Tibial artery (tissue), 4 donors: ENCODE measurements around the gene KSR1.
A peak's percentile ranks its signal among the peaks of the same experiment; 100 is the strongest.

Source experiments
- DNase-seq, 2 donors: peaks; one replicate each; pipeline ENCODE4 v3.0.0-alpha.2; 2019
- H3K27ac ChIP-seq, 2 donors: fragments of 200-600 bp; sonication (generic) in 1 of 2; 1 replicate in 1 of 2; 2 replicates in 1 of 2; pipeline ENCODE4 v1.5.1; 2018 to 2019; ENCODE audit warnings: mild to moderate bottlenecking in 1 of 2
- H3K27me3 ChIP-seq, 2 donors: fragments of 200-600 bp; sonication (generic) in 1 of 2; one replicate each; pipeline versions ENCODE4 v1.5.1 to v1.6.0; 2016 to 2019
- H3K36me3 ChIP-seq, 3 donors: fragments of 200-600 bp; sonication (generic) in 2 of 3; one replicate each; pipeline ENCODE4 v1.5.1; 2016 to 2019; ENCODE audit warnings: mild to moderate bottlenecking in 2 of 3
- H3K4me1 ChIP-seq, 4 donors: fragments of 200-600 bp; sonication (generic) in 2 of 4; 1 replicate in 3 of 4; 2 replicates in 1 of 4; pipeline ENCODE4 v1.5.1; 2016 to 2019
- H3K4me3 ChIP-seq, 2 donors: fragments of 200-600 bp; sonication (generic) in 1 of 2; 1 replicate in 1 of 2; 2 replicates in 1 of 2; pipeline ENCODE4 v1.5.1; 2018 to 2019; ENCODE audit warnings: mild to moderate bottlenecking in 2 of 2
- H3K9me3 ChIP-seq, 3 donors: fragments of 200-600 bp; sonication (generic) in 1 of 3; one replicate each; pipeline ENCODE4 v1.5.1; 2016 to 2019
- CTCF ChIP-seq, 2 experiments: fragments of 200-600 bp in 1 of 2; fragments of 450-650 bp in 1 of 2; IDR thresholded peaks; one replicate each; pipeline ENCODE4 v1.5.1; 2017 to 2019; ENCODE audit warnings: antibody characterized with exemption in 2 of 2, mild to moderate bottlenecking in 1 of 2, moderate library complexity in 1 of 2
- intact Hi-C: fragments of 100-400 bp; cut with DNase I; formaldehyde crosslinking; loops from one replicate; pipeline ENCODE4 v1.15.0; 2023; ENCODE audit warnings: low total_unique reads

Gene KSR1

GRCh38 chr17:27555339-27555738 lies 99.1 kb downstream of the KSR1 start:
- Histone ChIP-seq H3K4me1 (peaks cover 0 to 48% (median 34%) of the 10 kb centered on the region in 4 donors), H3K27ac (no peak overlapping the region), H3K36me3 (no peaks in the 10 kb centered on the region), H3K27me3 (no peaks in the 10 kb centered on the region), H3K4me3 (no peak overlapping the region), H3K9me3 (no peaks in the 10 kb centered on the region)
- no peak for DNase-seq
- no peak for TF ChIP-seq CTCF (IDR thresholded peaks at IDR 0.05)
- intact Hi-C loops = no loop called here

- Histone ChIP-seq H3K9me3 (no peaks in the 10 kb centered on the region), H3K36me3 (no peaks in the 10 kb centered on the region), H3K27me3 (no peaks in the 10 kb centered on the region), H3K4me3 (no peak overlapping the region), H3K27ac (no peak overlapping the region), H3K4me1 (peaks cover 0 to 37% (median 30%) of the 10 kb centered on the region in 4 donors)
- DNase-seq = no peak
- no peak for TF ChIP-seq CTCF (IDR thresholded peaks at IDR 0.05)
- intact Hi-C loops = no loop called here
Measured at GRCh38 chr17:27558341-27558740, 102.1 kb downstream of the KSR1 start.

GRCh38 chr17:27558842-27559505 lies 102.7 kb downstream of the KSR1 start:
- intact Hi-C loops = no loop called here
- H3K4me3 ChIP-seq = no peak overlapping the region
- no peak for TF ChIP-seq CTCF (IDR thresholded peaks at IDR 0.05)
- no peak for DNase-seq
- peaks cover 0 to 31% (median 25%) of the 10 kb centered on the region in 4 donors for H3K4me1 ChIP-seq
- H3K9me3 ChIP-seq = no peaks in the 10 kb centered on the region
- H3K27me3 ChIP-seq = no peaks in the 10 kb centered on the region
- no peaks in the 10 kb centered on the region for H3K36me3 ChIP-seq
- peak overlapping the region; percentile 1 to 49 for H3K27ac ChIP-seq

GRCh38 chr17:27559506-27560481 lies 103.5 kb downstream of the KSR1 start:
- Histone ChIP-seq H3K36me3 (no peaks in the 10 kb centered on the region), H3K9me3 (no peaks in the 10 kb centered on the region), H3K27me3 (no peaks in the 10 kb centered on the region), H3K4me1 (peaks cover 0 to 23% (median 19%) of the 10 kb centered on the region in 4 donors), H3K27ac (peak overlapping the region; percentile 6 to 49), H3K4me3 (peak overlapping the region; percentile 0 to 19)
- intact Hi-C loops = no loop called here
- DNase-seq = peak; percentile 56 to 80
- no peak for TF ChIP-seq CTCF (IDR thresholded peaks at IDR 0.05)

GRCh38 chr17:27560668-27561067 lies 104.4 kb downstream of the KSR1 start:
- intact Hi-C loops = no loop called here
- no peak for DNase-seq
- no peak overlapping the region for H3K4me3 ChIP-seq
- H3K36me3 ChIP-seq = no peaks in the 10 kb centered on the region
- H3K9me3 ChIP-seq = no peaks in the 10 kb centered on the region
- TF ChIP-seq CTCF (IDR thresholded peaks at IDR 0.05) = no peak
- H3K4me1 ChIP-seq = peaks cover 0 to 22% (median 19%) of the 10 kb centered on the region in 4 donors
- peak overlapping the region in 1 of 2 donors; percentile 6 for H3K27ac ChIP-seq
- no peaks in the 10 kb centered on the region for H3K27me3 ChIP-seq
